Stimulated activated CD8-positive, alpha-beta memory T cell treated with anti-CD3 and anti-CD28 coated beads, Interleukin-4, amount 100 ng/mL, for 24 hours (primary cell): ENCODE data around the gene NIFK.
"Not testable (repeated sequence)": the region's sequence is repeated elsewhere in the genome, so short reads cannot be mapped to it uniquely, and the experiment has no call there.

ENCODE experiments used
- DNase-seq: peaks from one replicate; pipeline ENCODE4 v3.0.0-alpha.2; 2020; ENCODE audit warnings: low read depth

NIFK gene

GRCh38 chr2:121731366-121731765 is 5.3 kb downstream of the NIFK start:
- no peak for DNase-seq

GRCh38 chr2:121727950-121728349 is 8.7 kb downstream of the NIFK start:
- DNase-seq = no peak

- DNase-seq = no peak
These were observed 9.3 kb downstream of the NIFK start for GRCh38 chr2:121727332-121727731.

GRCh38 chr2:121723316-121723715 is 13.4 kb downstream of the NIFK start:
- no peak for DNase-seq

- DNase-seq = no peak
These were observed 14.2 kb downstream of the NIFK start for GRCh38 chr2:121722479-121722878.

- no peak for DNase-seq
These were observed 14.7 kb downstream of the NIFK start for GRCh38 chr2:121721926-121722325.

GRCh38 chr2:121717529-121717928 is 19.1 kb downstream of the NIFK start:
- no peak for DNase-seq

- DNase-seq = no peak
These were observed 20.5 kb downstream of the NIFK start for GRCh38 chr2:121716126-121716525.

GRCh38 chr2:121711481-121711880 is 25.2 kb downstream of the NIFK start:
- DNase-seq = not testable (repeated sequence)

- DNase-seq = no peak
These were observed 26.1 kb downstream of the NIFK start for GRCh38 chr2:121710470-121711170.

- no peak for DNase-seq
These were observed 26.8 kb downstream of the NIFK start for GRCh38 chr2:121709776-121710469.

- no peak for DNase-seq
These were observed 28.7 kb downstream of the NIFK start for GRCh38 chr2:121707920-121708361.

- no peak for DNase-seq
These were observed 29.2 kb downstream of the NIFK start for GRCh38 chr2:121707344-121707919.

- DNase-seq = no peak
These were observed 30.7 kb downstream of the NIFK start for GRCh38 chr2:121705958-121706357.

- no peak for DNase-seq
These were observed 31.3 kb downstream of the NIFK start for GRCh38 chr2:121705390-121705789.

GRCh38 chr2:121701761-121702160 is 34.9 kb downstream of the NIFK start:
- DNase-seq = not testable (repeated sequence)

- peak; percentile 77 for DNase-seq
These were observed 37.0 kb downstream of the NIFK start for GRCh38 chr2:121699421-121700333.

GRCh38 chr2:121698318-121698930 is 38.3 kb downstream of the NIFK start:
- no peak for DNase-seq

GRCh38 chr2:121697108-121697631 is 39.5 kb downstream of the NIFK start:
- no peak for DNase-seq

GRCh38 chr2:121696410-121696930 is 40.2 kb downstream of the NIFK start:
- no peak for DNase-seq

- DNase-seq = no peak
These were observed 41.6 kb downstream of the NIFK start for GRCh38 chr2:121695171-121695451.
